HEK293 (cell line): Measurements from ENCODE around the gene KHDRBS2.

ENCODE experiments used
- KLF1 ChIP-seq: fragments of 450-650 bp; formaldehyde crosslinking; IDR thresholded peaks from 2 replicates; pipeline ENCODE4 v1.5.1; 2016; ENCODE audit warnings: missing biosample characterization, missing genetic modification characterization
- MYNN ChIP-seq: fragments of 450-650 bp; formaldehyde crosslinking; IDR thresholded peaks from 2 replicates; pipeline ENCODE4 v1.5.1; 2016; ENCODE audit warnings: missing biosample characterization, missing genetic modification characterization, borderline replicate concordance
- SCRT1 ChIP-seq: fragments of 450-650 bp; formaldehyde crosslinking; IDR thresholded peaks from 2 replicates; pipeline ENCODE4 v1.5.1; 2016; ENCODE audit warnings: missing biosample characterization, missing genetic modification characterization, borderline replicate concordance
- TCF7L2 ChIP-seq: IDR thresholded peaks from 2 replicates; pipeline ENCODE4 v1.6.1; 2011; ENCODE audit warnings: low read depth, mild to moderate bottlenecking, inconsistent platforms, low read length, moderate library complexity, borderline replicate concordance
- YY1 ChIP-seq: fragments of 450-650 bp; formaldehyde crosslinking; IDR thresholded peaks from 2 replicates; pipeline ENCODE4 v1.5.1; 2018; ENCODE audit warnings: missing biosample characterization, missing genetic modification characterization
- ZNF221 ChIP-seq: fragments of 450-650 bp; formaldehyde crosslinking; IDR thresholded peaks from 2 replicates; pipeline ENCODE4 v1.5.1; 2017; ENCODE audit warnings: missing biosample characterization, missing genetic modification characterization, borderline replicate concordance
- ZNF274 ChIP-seq, 2 experiments: fragments of 200-500 bp in 1 of 2; fragments of 450-650 bp in 1 of 2; sonication (Bioruptor generic) in 1 of 2; formaldehyde crosslinking in 1 of 2; IDR thresholded peaks; 2 replicates each; pipeline versions ENCODE4 v1.5.1 to v1.6.1; 2014 to 2016; ENCODE audit warnings: borderline replicate concordance in 1 of 2, inconsistent platforms in 1 of 2, low read length in 1 of 2, missing biosample characterization in 1 of 2, missing genetic modification characterization in 1 of 2
- ZNF302 ChIP-seq: fragments of 450-650 bp; formaldehyde crosslinking; IDR thresholded peaks from 2 replicates; pipeline ENCODE4 v1.5.1; 2016; ENCODE audit warnings: missing biosample characterization, missing genetic modification characterization, low read depth
- ZNF362 ChIP-seq: fragments of 450-650 bp; formaldehyde crosslinking; IDR thresholded peaks from 2 replicates; pipeline ENCODE4 v1.5.1; 2016; ENCODE audit warnings: missing biosample characterization, missing genetic modification characterization
- ZNF629 ChIP-seq: fragments of 450-650 bp; formaldehyde crosslinking; IDR thresholded peaks from 2 replicates; pipeline ENCODE4 v1.5.1; 2017; ENCODE audit warnings: missing biosample characterization, missing genetic modification characterization
- ZNF701 ChIP-seq: fragments of 450-650 bp; formaldehyde crosslinking; IDR thresholded peaks from 2 replicates; pipeline ENCODE4 v1.5.1; 2016; ENCODE audit warnings: missing biosample characterization, missing genetic modification characterization
- TF ChIP-seq, protein P1 (sequence below): fragments of 450-650 bp; formaldehyde crosslinking; IDR thresholded peaks from 2 replicates; pipeline ENCODE4 v1.5.1; 2016; ENCODE audit warnings: missing biosample characterization, missing genetic modification characterization
- TF ChIP-seq, protein P2 (sequence below): fragments of 450-650 bp; formaldehyde crosslinking; IDR thresholded peaks from 2 replicates; pipeline ENCODE4 v1.5.1; 2017; ENCODE audit warnings: missing biosample characterization, missing genetic modification characterization

GRCh38 chr6:62192593-62192992, 93.4 kb downstream of the KHDRBS2 start:
- TF ChIP-seq ZNF701 (tag by site-specific recombination) (no peak), ZNF302 (tag by site-specific recombination) (no peak), TCF7L2 (no peak), KLF1 (tag by site-specific recombination) (no peak), ZNF629 (tag by site-specific recombination) (no peak), MYNN (no peak), SCRT1 (no peak), ZNF274 (IDR thresholded peaks at IDR 0.05; ENCODE audit: low read length) (no peak), ZNF274 (tag by site-specific recombination; IDR thresholded peaks at IDR 0.05; ENCODE audit: borderline replicate concordance) (no peak), ZNF362 (tag by site-specific recombination) (no peak), YY1 (tag by site-specific recombination) (no peak), ZNF221 (tag by site-specific recombination) (no peak)
- TF ChIP-seq, protein P1, sequence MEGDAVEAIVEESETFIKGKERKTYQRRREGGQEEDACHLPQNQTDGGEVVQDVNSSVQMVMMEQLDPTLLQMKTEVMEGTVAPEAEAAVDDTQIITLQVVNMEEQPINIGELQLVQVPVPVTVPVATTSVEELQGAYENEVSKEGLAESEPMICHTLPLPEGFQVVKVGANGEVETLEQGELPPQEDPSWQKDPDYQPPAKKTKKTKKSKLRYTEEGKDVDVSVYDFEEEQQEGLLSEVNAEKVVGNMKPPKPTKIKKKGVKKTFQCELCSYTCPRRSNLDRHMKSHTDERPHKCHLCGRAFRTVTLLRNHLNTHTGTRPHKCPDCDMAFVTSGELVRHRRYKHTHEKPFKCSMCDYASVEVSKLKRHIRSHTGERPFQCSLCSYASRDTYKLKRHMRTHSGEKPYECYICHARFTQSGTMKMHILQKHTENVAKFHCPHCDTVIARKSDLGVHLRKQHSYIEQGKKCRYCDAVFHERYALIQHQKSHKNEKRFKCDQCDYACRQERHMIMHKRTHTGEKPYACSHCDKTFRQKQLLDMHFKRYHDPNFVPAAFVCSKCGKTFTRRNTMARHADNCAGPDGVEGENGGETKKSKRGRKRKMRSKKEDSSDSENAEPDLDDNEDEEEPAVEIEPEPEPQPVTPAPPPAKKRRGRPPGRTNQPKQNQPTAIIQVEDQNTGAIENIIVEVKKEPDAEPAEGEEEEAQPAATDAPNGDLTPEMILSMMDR (tag by site-specific recombination) = no peak
- TF ChIP-seq, protein P2, sequence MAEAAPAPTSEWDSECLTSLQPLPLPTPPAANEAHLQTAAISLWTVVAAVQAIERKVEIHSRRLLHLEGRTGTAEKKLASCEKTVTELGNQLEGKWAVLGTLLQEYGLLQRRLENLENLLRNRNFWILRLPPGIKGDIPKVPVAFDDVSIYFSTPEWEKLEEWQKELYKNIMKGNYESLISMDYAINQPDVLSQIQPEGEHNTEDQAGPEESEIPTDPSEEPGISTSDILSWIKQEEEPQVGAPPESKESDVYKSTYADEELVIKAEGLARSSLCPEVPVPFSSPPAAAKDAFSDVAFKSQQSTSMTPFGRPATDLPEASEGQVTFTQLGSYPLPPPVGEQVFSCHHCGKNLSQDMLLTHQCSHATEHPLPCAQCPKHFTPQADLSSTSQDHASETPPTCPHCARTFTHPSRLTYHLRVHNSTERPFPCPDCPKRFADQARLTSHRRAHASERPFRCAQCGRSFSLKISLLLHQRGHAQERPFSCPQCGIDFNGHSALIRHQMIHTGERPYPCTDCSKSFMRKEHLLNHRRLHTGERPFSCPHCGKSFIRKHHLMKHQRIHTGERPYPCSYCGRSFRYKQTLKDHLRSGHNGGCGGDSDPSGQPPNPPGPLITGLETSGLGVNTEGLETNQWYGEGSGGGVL (tag by site-specific recombination) = no peak
